Stomach (tissue), 9 donors: ENCODE data around the gene PSTPIP1. TPM values are rescaled to one million over a fixed set of nuclear protein-coding genes. Genes with fewer than 3 reads are reported as not detected.

Experiments used
- DNase-seq, 2 donors: peaks; one replicate each; pipeline versions ENCODE4 v3.0.0 to v3.0.0-alpha.2; 2013 to 2019
- H3K27ac ChIP-seq, 5 donors: fragments of 200-600 bp in 4 of 5; sonication (generic) in 4 of 5; one replicate each; pipeline ENCODE4 v1.5.1; 2013 to 2019; ENCODE audit warnings: mild to moderate bottlenecking in 1 of 5, moderate library complexity in 1 of 5
- H3K27me3 ChIP-seq, 3 donors: fragments of 200-600 bp; sonication (generic); one replicate each; pipeline ENCODE4 v1.5.1; 2017 to 2019; ENCODE audit warnings: mixed run types in 1 of 3
- H3K36me3 ChIP-seq, 4 donors: fragments of 200-600 bp; sonication (generic); 1 replicate in 3 of 4; 2 replicates in 1 of 4; pipeline ENCODE4 v1.5.1; 2016 to 2019
- H3K4me1 ChIP-seq, 4 donors: fragments of 200-600 bp; sonication (generic); one replicate each; pipeline ENCODE4 v1.5.1; 2016 to 2019
- H3K4me3 ChIP-seq, 4 donors: fragments of 200-600 bp; sonication (generic) in 3 of 4; one replicate each; pipeline ENCODE4 v1.5.1; 2016 to 2019; ENCODE audit warnings: mild to moderate bottlenecking in 1 of 4
- H3K9me3 ChIP-seq, 4 donors: fragments of 200-600 bp; sonication (generic); one replicate each; pipeline ENCODE4 v1.5.1; 2016 to 2019
- EP300 ChIP-seq: sonication (generic); formaldehyde crosslinking; IDR thresholded peaks from one replicate; pipeline ENCODE4 v1.6.1; 2017; ENCODE audit warnings: antibody characterized with exemption
- POLR2A ChIP-seq, 4 donors: fragments of 450-650 bp; IDR thresholded peaks; one replicate each; pipeline ENCODE4 v1.6.1; 2016; ENCODE audit warnings: antibody characterized with exemption in 4 of 4, control low read depth in 2 of 4, mild to moderate bottlenecking in 1 of 4, moderate library complexity in 1 of 4
- POLR2AphosphoS5 ChIP-seq, 3 donors: sonication (generic); formaldehyde crosslinking; IDR thresholded peaks; one replicate each; pipeline ENCODE4 v1.6.1; 2016; ENCODE audit warnings: antibody characterized with exemption in 3 of 3
- WGBS, 5 donors: extraction: QIAGEN DNeasy Blood & Tissue Kit in 3 of 5; methylation state at CpG; one replicate each; pipeline versions ENCODE4 v1.1.5 to v1.1.7; 2013 to 2018; 5-methylcytosine and 5-hydroxymethylcytosine counted together
- intact Hi-C: fragments of 100-400 bp; cut with DNase I; formaldehyde crosslinking; loops from one replicate; pipeline ENCODE4 v1.15.1; 2023; ENCODE audit warnings: low total_unique reads
- polyA plus RNA-seq, 3 donors: library from polyadenylated mRNA; stranded (reverse); fragments of 200-250 nt; gene quantifications; one replicate each; pipeline ENCODE4 v1.2.3, GENCODE V29; 2013
- total RNA-seq, 5 donors: library from RNA; depleted of rRNA; stranded (reverse); fragments of >200 nt; gene quantifications; one replicate each; pipeline versions ENCODE4 v1.1.0 to v1.2.3, GENCODE V29; 2014 to 2016
- TF ChIP-seq, protein P1 (sequence below), 7 experiments: fragments of 450-650 bp in 4 of 7; fragments of 200-600 bp in 3 of 7; sonication (generic) in 3 of 7; IDR thresholded peaks; one replicate each; pipeline ENCODE4 v1.5.1; 2016 to 2019; ENCODE audit warnings: antibody characterized with exemption in 7 of 7, control low read depth in 2 of 7, mild to moderate bottlenecking in 1 of 7
- donor health status: healthy with polysubstance abuse.
- donor health status: Bipolar disorder and iron deficiency.
- donor health status: healthy.

The PSTPIP1 gene
- total and polyA plus RNA-seq, 8 donors = 0.29 to 75.4 (median 5.4) TPM

DNA sequence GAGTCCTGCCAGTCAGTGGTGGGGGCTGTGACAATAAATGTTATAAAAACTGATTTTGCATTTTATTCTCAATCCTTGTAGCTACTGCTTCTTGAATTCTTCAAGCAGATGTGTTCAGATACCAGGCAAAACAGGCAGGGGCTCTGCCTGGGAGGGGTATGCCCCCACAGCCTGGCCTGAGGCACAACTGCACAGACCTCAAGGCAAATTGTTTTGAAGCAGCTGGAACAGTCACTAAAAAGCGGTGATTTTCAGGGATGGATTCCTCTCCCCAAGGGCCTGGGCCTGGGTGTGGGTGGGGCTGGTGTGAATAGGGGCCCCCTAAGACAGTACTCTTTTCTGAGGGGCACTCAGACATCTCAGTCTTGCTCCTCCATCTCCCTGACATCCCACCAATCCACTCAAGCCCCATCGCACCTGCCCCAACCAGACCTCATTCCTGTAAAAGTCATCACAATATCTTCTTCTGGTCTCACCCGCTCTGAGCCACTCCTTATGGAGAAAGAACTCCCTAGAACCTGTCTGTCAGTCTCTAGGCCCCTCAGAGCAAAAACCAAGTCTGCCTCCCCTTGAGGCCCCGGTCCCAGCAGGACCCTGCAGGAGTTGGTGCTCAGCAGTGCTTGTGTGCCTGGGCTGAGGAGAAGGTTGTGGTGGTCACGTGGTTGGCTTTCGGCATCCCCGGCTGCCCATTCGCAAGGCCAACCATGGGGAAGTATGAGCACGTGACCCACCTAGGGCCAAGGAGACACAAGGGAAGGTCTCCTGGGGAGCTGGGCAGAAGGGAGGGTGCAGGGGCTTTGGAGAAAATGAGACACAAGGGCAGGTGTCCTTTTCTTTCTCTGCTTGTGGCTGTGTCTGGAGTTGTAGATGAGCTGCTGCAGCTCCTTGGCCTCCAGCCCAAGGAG, 2.9 kb upstream of the PSTPIP1 start:
- H3K27ac ChIP-seq = no peak overlapping the region
- H3K36me3 ChIP-seq = no peaks in the 10 kb centered on the region
- no peak overlapping the region for H3K4me3 ChIP-seq
- no peak for DNase-seq
- WGBS, 5 donors = 74 to 96% (median 91%) methylated on average over 8 to 9 of the region's 9 CpGs
- H3K4me1 ChIP-seq = peaks cover 8 to 57% (median 11%) of the 10 kb centered on the region in 4 donors
- H3K9me3 ChIP-seq = no peaks in the 10 kb centered on the region
- intact Hi-C loops = no loop called here
- no peak for TF ChIP-seq POLR2AphosphoS5 (IDR thresholded peaks at IDR 0.05)
- no peak for TF ChIP-seq POLR2A (IDR thresholded peaks at IDR 0.05)
- TF ChIP-seq, protein P1, sequence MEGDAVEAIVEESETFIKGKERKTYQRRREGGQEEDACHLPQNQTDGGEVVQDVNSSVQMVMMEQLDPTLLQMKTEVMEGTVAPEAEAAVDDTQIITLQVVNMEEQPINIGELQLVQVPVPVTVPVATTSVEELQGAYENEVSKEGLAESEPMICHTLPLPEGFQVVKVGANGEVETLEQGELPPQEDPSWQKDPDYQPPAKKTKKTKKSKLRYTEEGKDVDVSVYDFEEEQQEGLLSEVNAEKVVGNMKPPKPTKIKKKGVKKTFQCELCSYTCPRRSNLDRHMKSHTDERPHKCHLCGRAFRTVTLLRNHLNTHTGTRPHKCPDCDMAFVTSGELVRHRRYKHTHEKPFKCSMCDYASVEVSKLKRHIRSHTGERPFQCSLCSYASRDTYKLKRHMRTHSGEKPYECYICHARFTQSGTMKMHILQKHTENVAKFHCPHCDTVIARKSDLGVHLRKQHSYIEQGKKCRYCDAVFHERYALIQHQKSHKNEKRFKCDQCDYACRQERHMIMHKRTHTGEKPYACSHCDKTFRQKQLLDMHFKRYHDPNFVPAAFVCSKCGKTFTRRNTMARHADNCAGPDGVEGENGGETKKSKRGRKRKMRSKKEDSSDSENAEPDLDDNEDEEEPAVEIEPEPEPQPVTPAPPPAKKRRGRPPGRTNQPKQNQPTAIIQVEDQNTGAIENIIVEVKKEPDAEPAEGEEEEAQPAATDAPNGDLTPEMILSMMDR (IDR thresholded peaks at IDR 0.05) = no peak
- no peak for TF ChIP-seq EP300
- H3K27me3 ChIP-seq = no peaks in the 10 kb centered on the region

DNA sequence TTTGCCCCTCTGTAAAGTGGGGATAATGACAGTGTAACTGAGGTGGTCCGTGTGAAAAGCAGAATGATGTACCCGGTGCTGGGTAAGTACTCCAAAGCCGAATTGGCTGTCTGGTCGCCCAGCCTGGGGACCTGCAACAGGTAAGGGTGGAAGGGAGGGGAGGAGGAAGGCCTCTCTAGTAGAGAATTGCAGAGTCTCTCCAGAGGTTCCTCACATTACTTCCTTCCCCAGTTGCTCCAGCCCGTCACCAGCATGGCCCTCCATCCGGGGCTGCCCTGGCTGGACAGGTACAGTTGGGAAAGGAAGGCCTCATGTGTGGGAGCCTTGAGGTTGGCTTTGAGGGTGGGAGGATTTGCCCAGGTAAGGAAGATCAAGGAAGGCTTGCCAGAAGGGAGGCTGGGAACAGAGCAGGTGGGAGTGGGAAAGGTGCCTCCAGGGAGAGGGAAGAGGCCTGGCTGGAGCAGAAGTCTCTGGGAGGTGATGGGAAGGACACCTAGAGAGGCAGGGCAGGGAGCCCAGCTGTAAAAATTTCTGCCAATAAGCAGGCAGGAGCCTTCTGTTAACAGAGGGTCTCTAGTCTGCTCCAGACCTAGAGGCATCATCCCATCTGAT, 1.7 kb upstream of the PSTPIP1 start:
- H3K4me1 ChIP-seq = peaks cover 8 to 68% (median 11%) of the 10 kb centered on the region in 4 donors
- 86 to 95% (median 89%) methylated on average over 6 of the region's 6 CpGs for WGBS, 5 donors
- no peaks in the 10 kb centered on the region for H3K36me3 ChIP-seq
- H3K27ac ChIP-seq = peak overlapping the region in 2 of 5 donors; percentile 80 to 81
- H3K27me3 ChIP-seq = no peaks in the 10 kb centered on the region
- TF ChIP-seq POLR2AphosphoS5 (IDR thresholded peaks at IDR 0.05) = no peak
- no peak for TF ChIP-seq EP300
- TF ChIP-seq POLR2A (IDR thresholded peaks at IDR 0.05) = no peak
- TF ChIP-seq, protein P1 (IDR thresholded peaks at IDR 0.05) = no peak
- H3K9me3 ChIP-seq = no peaks in the 10 kb centered on the region
- intact Hi-C loops = no loop called here
- H3K4me3 ChIP-seq = no peak overlapping the region
- DNase-seq = no peak

DNA sequence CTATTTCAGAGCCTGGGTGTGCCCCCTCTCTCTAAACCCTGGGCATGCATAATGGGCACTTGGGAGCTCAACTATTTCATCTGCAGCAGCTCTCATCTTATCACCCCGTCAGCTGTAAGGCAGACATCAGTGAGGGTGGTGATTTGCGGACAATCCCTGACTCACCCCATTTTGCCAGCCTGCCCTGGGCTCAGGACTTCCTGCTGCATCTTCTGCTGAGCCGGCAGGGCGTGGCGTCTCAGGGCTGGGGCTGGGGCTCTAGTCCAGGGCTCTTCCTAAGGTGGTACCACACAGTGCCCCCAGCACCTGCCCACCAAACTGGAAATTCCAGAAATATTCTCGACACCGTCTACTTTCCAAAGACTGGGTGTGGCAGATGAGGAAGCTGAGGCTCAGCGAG, 925 bp upstream of the PSTPIP1 start:
- Histone ChIP-seq H3K4me3 (no peak overlapping the region), H3K27ac (peak overlapping the region in 4 of 5 donors; percentile 1 to 81 (median 71)), H3K36me3 (no peaks in the 10 kb centered on the region), H3K9me3 (no peaks in the 10 kb centered on the region), H3K27me3 (no peaks in the 10 kb centered on the region), H3K4me1 (peaks cover 8 to 71% (median 11%) of the 10 kb centered on the region in 4 donors)
- 55 to 79% (median 57%) methylated on average over 7 to 8 of the region's 8 CpGs for WGBS, 5 donors
- TF ChIP-seq, protein P1 (IDR thresholded peaks at IDR 0.05) = no peak
- TF ChIP-seq EP300 = no peak
- TF ChIP-seq POLR2AphosphoS5 (IDR thresholded peaks at IDR 0.05) = no peak
- TF ChIP-seq POLR2A (IDR thresholded peaks at IDR 0.05) = no peak
- intact Hi-C loops = no loop called here
- peak in 1 of 2 donors; percentile 44 for DNase-seq

DNA sequence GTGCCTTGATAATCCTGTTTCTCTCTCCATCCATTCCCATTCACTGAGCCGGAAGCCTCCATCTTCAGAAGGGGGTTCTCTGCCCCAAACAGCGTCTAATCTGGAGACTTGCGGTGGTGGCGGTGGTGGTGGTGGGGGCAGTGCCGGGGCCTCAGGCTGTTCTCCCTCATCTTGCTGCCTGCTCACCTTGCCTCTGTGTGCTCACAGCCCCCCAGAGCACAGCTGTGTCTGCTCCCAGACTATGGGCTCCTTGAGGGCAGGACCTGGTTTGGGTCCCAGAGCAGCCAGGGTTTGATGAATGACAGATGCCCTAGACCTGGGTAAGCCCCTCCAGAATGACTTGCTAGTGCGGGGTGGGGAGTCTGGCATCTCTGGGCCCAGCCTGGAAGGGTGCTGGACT, 430 bp upstream of the PSTPIP1 start:
- no peak for DNase-seq
- peak overlapping the region in 2 of 4 donors; percentile 38 to 42 for H3K4me3 ChIP-seq

More for the DNA sequence above, 430 bp upstream of the PSTPIP1 start:
- no peaks in the 10 kb centered on the region for H3K27me3 ChIP-seq
- no peaks in the 10 kb centered on the region for H3K9me3 ChIP-seq
- WGBS, 5 donors = 86 to 98% (median 90%) methylated on average over 5 to 6 of the region's 6 CpGs
- intact Hi-C loops = no loop called here
- TF ChIP-seq, protein P1 (IDR thresholded peaks at IDR 0.05) = no peak
- TF ChIP-seq EP300 (no peak), POLR2A (IDR thresholded peaks at IDR 0.05) (no peak), POLR2AphosphoS5 (IDR thresholded peaks at IDR 0.05) (no peak)
- H3K36me3 ChIP-seq = no peaks in the 10 kb centered on the region
- H3K4me1 ChIP-seq = peaks cover 8 to 72% (median 11%) of the 10 kb centered on the region in 4 donors
- H3K27ac ChIP-seq = peak overlapping the region in 4 of 5 donors; percentile 62 to 81 (median 72)
